Heart right ventricle (tissue), 16 donors: ENCODE results near the gene F12. TPM values are rescaled to one million over a fixed set of nuclear protein-coding genes. Genes with fewer than 3 reads are reported as not detected.
"Not testable (repeated sequence)": the region's sequence is repeated elsewhere in the genome, so short reads cannot be mapped to it uniquely, and the experiment has no call there.

ENCODE experiments used
- ATAC-seq, 8 donors: fragments of 200-7000 bp; cut with Tn5 transposase; one replicate each; pipeline ENCODE4 v1.9.1; 2020; ENCODE audit warnings: mild to moderate bottlenecking in 8 of 8, moderate library complexity in 8 of 8, moderate number of reproducible peaks in 1 of 8
- DNase-seq, 2 donors: peaks; one replicate each; pipeline ENCODE4 v3.0.0-alpha.2; 2020
- H3K27ac ChIP-seq, 10 donors: fragments of 200-600 bp; sonication (generic) in 2 of 10; one replicate each; pipeline versions ENCODE4 v1.5.0 to v1.8.0; 2020 to 2022; ENCODE audit warnings: mild to moderate bottlenecking in 3 of 10
- H3K27me3 ChIP-seq, 7 donors: fragments of 200-600 bp; one replicate each; pipeline ENCODE4 v1.8.0; 2021 to 2022; ENCODE audit warnings: mild to moderate bottlenecking in 2 of 7
- H3K36me3 ChIP-seq, 9 donors: fragments of 200-600 bp; sonication (generic) in 1 of 9; one replicate each; pipeline versions ENCODE4 v1.5.0 to v1.8.0; 2020 to 2022; ENCODE audit warnings: mild to moderate bottlenecking in 2 of 9
- H3K4me1 ChIP-seq, 9 donors: fragments of 200-600 bp; sonication (generic) in 1 of 9; one replicate each; pipeline versions ENCODE4 v1.5.0 to v1.8.0; 2020 to 2022; ENCODE audit warnings: mild to moderate bottlenecking in 4 of 9
- H3K4me3 ChIP-seq, 10 donors: fragments of 200-600 bp; sonication (generic) in 2 of 10; one replicate each; pipeline versions ENCODE4 v1.5.0 to v1.8.0; 2020 to 2022; ENCODE audit warnings: mild to moderate bottlenecking in 7 of 10, moderate library complexity in 2 of 10
- H3K9me3 ChIP-seq, 11 donors: fragments of 200-600 bp in 10 of 11; sonication (generic) in 2 of 11; one replicate each; pipeline versions ENCODE4 v1.5.0 to v1.8.0; 2013 to 2022; ENCODE audit warnings: mild to moderate bottlenecking in 2 of 11, control low read depth in 1 of 11, moderate library complexity in 1 of 11
- WGBS, 2 donors: extraction: QIAGEN DNeasy Blood & Tissue Kit; methylation state at CpG; one replicate each; pipeline ENCODE4 v1.1.7; 2013; ENCODE audit warnings: inconsistent platforms in 1 of 2; 5-methylcytosine and 5-hydroxymethylcytosine counted together
- intact Hi-C, 10 donors: fragments of 100-400 bp; cut with DNase I; formaldehyde crosslinking; loops; one replicate each; pipeline versions ENCODE4 v1.11.1 to v1.14.2; 2022
- polyA plus RNA-seq, 2 donors: library from polyadenylated mRNA; stranded (reverse); fragments of 200-250 nt; gene quantifications; one replicate each; pipeline ENCODE4 v1.2.3, GENCODE V29; 2013
- total RNA-seq, 10 donors: library from RNA; stranded (reverse); fragmentation: NEBNext Ultra II Directional in 3 of 10; extraction: Animal tissue kit (Norgen Biotek cat#: 25700) in 3 of 10; gene quantifications; one replicate each; pipeline versions ENCODE4 v1.2.1 to v1.2.4, GENCODE V29; 2021 to 2023
- TF ChIP-seq, protein P1 (sequence below), 9 donors: fragments of 200-600 bp; sonication (generic) in 2 of 9; IDR thresholded peaks; one replicate each; pipeline versions ENCODE4 v1.5.0 to v1.8.0; 2021 to 2022; ENCODE audit warnings: antibody characterized with exemption in 9 of 9, mild to moderate bottlenecking in 5 of 9, moderate library complexity in 1 of 9
- donor health status: Arrhythmogenic right ventricular cardiomyopathy.
- donor health status: ischemic (EF 13 %, LVEDD 7.1; RV severe dilation, severe dysfunction).
- donor health status: healthy with polysubstance abuse.
- donor health status: DM: no; HTN: yes; CAD: no.
- donor health status: DM: no; HTN: no; CAD: no.
- donor health status: ischemic (EF 25% LVEDD 6.9; RV normal size, moderate dysfunction).
- donor health status: ischemic (EF 25% LVEDD 5.7; RV mildly dilated, moderate dysfunction).
- donor health status: healthy.
- donor health status: DM: yes; HTN: yes; CAD: no.
- donor health status: Ischemic cardiomyopathy.
- donor health status: ischemic (EF 35%, LVEDD 5.7; RV mildly dilated, moderate dysfunction).
- donor health status: nonischemic (EF 11% LVEDD 7.7; RV severe dilation, severe dysfunction).
- donor health status: DM: yes; HTN: yes; CAD: no.
- donor health status: PGD.
- donor health status: ischemic (EF 29% LVEDD 5.4; RV normal size, mild dysfunction).
- donor health status: nonischemic (EF 23%, LVEDD 6.1; RV moderate dilation, normal function).

Gene F12
- total and polyA plus RNA-seq, 12 donors = 0.25 to 0.37 (median 0.28) TPM; not detected in 9

DNA sequence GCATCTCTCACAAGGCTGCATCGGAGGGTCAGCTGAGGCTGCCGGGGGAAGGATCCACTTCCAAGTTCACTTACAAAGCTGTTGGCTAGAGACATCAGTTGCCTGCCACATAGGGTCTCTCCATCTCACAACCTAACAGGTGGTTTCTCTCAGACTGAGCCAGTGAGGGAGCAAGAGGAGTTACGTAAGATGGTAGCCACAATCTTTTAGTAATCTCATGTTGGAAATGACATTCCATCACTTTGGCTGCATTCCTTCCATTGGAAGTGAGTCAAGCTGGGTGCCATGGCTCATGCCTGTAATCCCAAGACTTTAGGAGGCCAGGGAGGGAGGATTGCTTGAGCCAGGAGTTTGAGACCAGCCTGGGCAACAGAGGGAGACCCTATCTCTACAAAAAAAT lies 9.7 kb upstream of the F12 start:
- TF ChIP-seq, protein P1, sequence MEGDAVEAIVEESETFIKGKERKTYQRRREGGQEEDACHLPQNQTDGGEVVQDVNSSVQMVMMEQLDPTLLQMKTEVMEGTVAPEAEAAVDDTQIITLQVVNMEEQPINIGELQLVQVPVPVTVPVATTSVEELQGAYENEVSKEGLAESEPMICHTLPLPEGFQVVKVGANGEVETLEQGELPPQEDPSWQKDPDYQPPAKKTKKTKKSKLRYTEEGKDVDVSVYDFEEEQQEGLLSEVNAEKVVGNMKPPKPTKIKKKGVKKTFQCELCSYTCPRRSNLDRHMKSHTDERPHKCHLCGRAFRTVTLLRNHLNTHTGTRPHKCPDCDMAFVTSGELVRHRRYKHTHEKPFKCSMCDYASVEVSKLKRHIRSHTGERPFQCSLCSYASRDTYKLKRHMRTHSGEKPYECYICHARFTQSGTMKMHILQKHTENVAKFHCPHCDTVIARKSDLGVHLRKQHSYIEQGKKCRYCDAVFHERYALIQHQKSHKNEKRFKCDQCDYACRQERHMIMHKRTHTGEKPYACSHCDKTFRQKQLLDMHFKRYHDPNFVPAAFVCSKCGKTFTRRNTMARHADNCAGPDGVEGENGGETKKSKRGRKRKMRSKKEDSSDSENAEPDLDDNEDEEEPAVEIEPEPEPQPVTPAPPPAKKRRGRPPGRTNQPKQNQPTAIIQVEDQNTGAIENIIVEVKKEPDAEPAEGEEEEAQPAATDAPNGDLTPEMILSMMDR (IDR thresholded peaks at IDR 0.05) = no peak

DNA sequence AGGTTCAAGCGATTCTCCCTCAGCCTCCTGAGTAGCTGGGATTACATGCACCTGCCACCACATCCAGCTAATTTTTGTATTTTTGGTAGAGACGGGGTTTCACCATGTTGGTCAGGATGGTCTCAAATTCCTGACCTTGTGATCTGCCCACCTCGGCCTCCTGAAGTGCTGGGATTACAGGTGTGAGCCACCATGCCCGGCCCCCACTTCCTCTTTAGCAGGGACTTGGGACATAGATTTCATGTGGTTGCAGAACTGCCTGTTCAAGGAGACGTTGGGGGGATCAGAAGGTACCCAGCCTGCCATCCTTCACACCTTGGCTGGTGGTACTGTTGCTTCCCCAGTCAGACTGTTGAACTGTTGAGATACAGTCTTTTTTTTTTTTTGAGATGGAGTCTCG lies 7.7 kb upstream of the F12 start:
- ATAC-seq, intact Hi-C loops, DNase-seq, H3K36me3 ChIP-seq, H3K27ac ChIP-seq, H3K4me3 ChIP-seq, H3K27me3 ChIP-seq, H3K9me3 ChIP-seq: not testable (repeated sequence)
- peaks cover 0 to 23% (median 0%) of the 10 kb centered on the region in 9 donors for H3K4me1 ChIP-seq
- 87 to 89% methylated on average over 6 of the region's 6 CpGs for WGBS, 2 donors

More for the DNA sequence above, 9.7 kb upstream of the F12 start:
- Histone ChIP-seq H3K4me1 (peaks cover 0 to 15% (median 0%) of the 10 kb centered on the region in 9 donors), H3K27me3 (no peaks in the 10 kb centered on the region), H3K4me3 (no peak overlapping the region), H3K36me3 (no peaks in the 10 kb centered on the region), H3K27ac (no peak overlapping the region), H3K9me3 (no peaks in the 10 kb centered on the region)
- intact Hi-C loops = no loop called here
- no peak for ATAC-seq
- WGBS, 2 donors = 71 to 85% methylated on average over 3 of the region's 3 CpGs
- no peak for DNase-seq

DNA sequence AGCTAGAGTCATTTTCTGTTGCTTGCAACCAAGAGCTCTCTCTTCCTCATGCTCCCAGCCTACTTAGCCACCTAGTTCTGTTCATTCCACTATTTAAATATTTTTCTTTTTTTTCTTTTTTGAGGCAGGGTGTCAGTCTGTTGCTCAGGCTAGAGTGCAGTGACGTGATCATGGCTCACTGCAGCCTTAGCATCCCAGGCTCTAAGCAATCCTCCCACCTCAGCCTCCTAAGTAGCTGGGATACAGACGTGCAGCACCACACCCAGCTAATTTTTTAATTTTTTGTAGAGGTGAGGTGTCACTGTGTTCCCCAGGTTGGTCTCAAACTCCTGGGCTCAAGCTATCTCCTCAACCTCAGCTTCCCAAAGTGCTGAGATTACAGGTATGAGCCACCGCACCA lies 5.1 kb upstream of the F12 start:
- no peak overlapping the region for H3K4me3 ChIP-seq
- TF ChIP-seq, protein P1 (IDR thresholded peaks at IDR 0.05) = no peak
- ATAC-seq (no peak), DNase-seq (no peak)
- peaks cover 0 to 23% (median 0%) of the 10 kb centered on the region in 9 donors for H3K4me1 ChIP-seq
- intact Hi-C loops = no loop called here
- no peak overlapping the region for H3K27ac ChIP-seq
- 81 to 82% methylated on average over 3 of the region's 3 CpGs for WGBS, 2 donors
- peaks cover 0 to 12% (median 0%) of the 10 kb centered on the region in 7 donors for H3K27me3 ChIP-seq
- H3K36me3 ChIP-seq = no peaks in the 10 kb centered on the region
- H3K9me3 ChIP-seq = no peaks in the 10 kb centered on the region

DNA sequence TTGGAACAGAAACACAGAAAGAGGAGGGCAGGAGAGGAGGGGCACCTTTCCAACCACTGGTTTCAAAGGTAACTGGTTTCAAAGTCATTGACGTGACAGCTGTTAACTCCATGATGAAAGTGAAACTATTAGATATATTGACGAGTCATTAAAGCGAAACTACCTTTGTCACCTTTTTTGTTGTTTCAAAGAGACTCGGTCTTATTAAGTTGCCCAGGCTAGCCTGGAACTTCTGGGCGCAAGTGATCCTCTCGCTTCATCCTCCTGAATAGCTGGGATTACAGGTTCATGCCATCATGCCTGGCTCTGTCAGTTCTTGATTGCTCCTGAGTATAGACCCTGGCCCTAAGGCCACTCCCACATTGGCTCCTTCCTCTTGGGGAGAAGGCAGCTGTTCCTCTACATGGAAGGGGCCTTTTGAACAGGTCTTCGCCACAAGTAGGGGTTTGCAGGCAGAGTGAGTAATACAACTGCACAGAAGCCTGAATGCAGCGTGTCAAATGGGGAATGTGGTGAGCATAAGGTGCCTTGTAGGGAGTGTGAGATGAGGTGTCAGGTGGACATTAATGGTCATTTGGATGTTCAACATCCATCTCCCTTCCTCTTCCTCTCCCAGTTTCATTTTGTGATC lies 3.4 kb upstream of the F12 start:
- Histone ChIP-seq H3K4me1 (peaks cover 0 to 23% (median 0%) of the 10 kb centered on the region in 9 donors), H3K9me3 (no peaks in the 10 kb centered on the region), H3K4me3 (no peak overlapping the region), H3K27me3 (peaks cover 0 to 21% (median 0%) of the 10 kb centered on the region in 7 donors), H3K27ac (peak overlapping the region in 1 of 10 donors; percentile 59), H3K36me3 (no peaks in the 10 kb centered on the region)
- intact Hi-C loops = no loop called here
- no peak for ATAC-seq
- TF ChIP-seq, protein P1 (IDR thresholded peaks at IDR 0.05) = no peak
- 86 to 87% methylated on average over 8 of the region's 8 CpGs for WGBS, 2 donors
- DNase-seq = no peak

DNA sequence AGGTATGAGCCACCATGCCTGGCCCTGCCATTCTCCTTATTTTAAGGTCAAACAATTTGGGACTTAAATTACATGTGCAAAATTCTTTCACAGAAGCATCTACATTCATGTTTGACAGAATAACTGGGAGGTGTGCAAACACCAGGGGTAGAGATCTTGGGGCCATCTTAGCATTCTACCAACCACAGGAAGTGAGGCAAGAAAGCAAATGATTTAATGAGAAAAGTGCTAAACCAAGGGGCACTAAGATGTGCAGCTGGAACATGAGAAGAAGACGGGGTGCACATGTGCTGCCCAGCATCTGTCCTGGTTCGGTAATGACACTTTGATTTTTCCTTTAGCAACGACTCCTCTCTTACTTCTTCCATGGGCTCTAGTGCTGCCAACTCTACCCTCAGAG lies 1.2 kb upstream of the F12 start:
- Histone ChIP-seq H3K27me3 (peaks cover 0 to 31% (median 0%) of the 10 kb centered on the region in 7 donors), H3K27ac (peak overlapping the region in 1 of 10 donors; percentile 5), H3K9me3 (no peaks in the 10 kb centered on the region), H3K4me1 (peaks cover 0 to 23% (median 0%) of the 10 kb centered on the region in 9 donors), H3K4me3 (no peak overlapping the region), H3K36me3 (no peaks in the 10 kb centered on the region)
- TF ChIP-seq, protein P1 (IDR thresholded peaks at IDR 0.05) = no peak
- WGBS, 2 donors = 82 to 83% methylated on average over 3 of the region's 3 CpGs
- intact Hi-C loops = no loop called here
- ATAC-seq (no peak), DNase-seq (no peak)
